NAMALWA (cell line): Measurements from ENCODE around the gene ZNF222.

Experiments used
- DNase-seq: peaks from one replicate; pipeline ENCODE4 v3.0.0-alpha.2; 2015; ENCODE audit warnings: low spot score

ZNF222 gene

GRCh38 chr19:44055870-44056269 is 30.7 kb downstream of the ZNF222 start:
- DNase-seq, result peak; percentile 2

GRCh38 chr19:44059229-44059628 is 34.0 kb downstream of the ZNF222 start:
- no peak for DNase-seq

- no peak for DNase-seq
Measured at GRCh38 chr19:44061038-44061437, 35.9 kb downstream of the ZNF222 start.

GRCh38 chr19:44066305-44066704 is 41.1 kb downstream of the ZNF222 start:
- no peak for DNase-seq

GRCh38 chr19:44069415-44069814 is 44.2 kb downstream of the ZNF222 start:
- no peak for DNase-seq

- no peak for DNase-seq
Measured at GRCh38 chr19:44071824-44072542, 46.8 kb downstream of the ZNF222 start, which contains the start of gene ZNF284. ZNF284 (plus strand) TSS chr19:44072159; CDS start chr19:44076390, 4,231 bp downstream.

- DNase-seq, result no peak
Measured at GRCh38 chr19:44072543-44073401, 47.6 kb downstream of the ZNF222 start.

- no peak for DNase-seq
Measured at GRCh38 chr19:44076325-44076724, 51.1 kb downstream of the ZNF222 start.
